Naive thymus-derived CD8-positive, alpha-beta T cell (primary cell): ENCODE data around the gene PLEKHG3. TPM values are rescaled to one million over a fixed set of nuclear protein-coding genes. Genes with fewer than 3 reads are reported as not detected.

Experiments used
- ATAC-seq, 2 donors: fragments of 150-1000 bp; cut with Tn5 transposase in 1 of 2; sonication (Bioruptor Pico), chemical (Tn5 transposase) in 1 of 2; 1 replicate in 1 of 2; 2 replicates in 1 of 2; pipeline ENCODE4 v1.10.0; 2021; ENCODE audit warnings: mild to moderate bottlenecking in 2 of 2, moderate library complexity in 2 of 2
- POLR2A ChIA-PET: fragments of 350-600 bp; sonication (Branson Sonifier 250); formaldehyde crosslinking; loops from one replicate; lab custom pipeline; 2021; ENCODE audit warnings: antibody characterized with exemption; lab: Charles Lee
- DNase-seq, 10 donors: peaks; one replicate each; pipeline versions ENCODE4 v3.0.0 to v3.0.0-alpha.2; 2020 to 2022
- H3K27ac Mint-ChIP-seq, 10 donors: one replicate each; pipeline ENCODE4 v1.8.0; 2020 to 2022; ENCODE audit warnings: mild to moderate bottlenecking in 10 of 10, mixed read lengths in 10 of 10, moderate library complexity in 4 of 10, inconsistent platforms in 1 of 10
- H3K27me3 Mint-ChIP-seq, 5 donors: one replicate each; pipeline ENCODE4 v1.8.0; 2021 to 2022; ENCODE audit warnings: mixed read lengths in 5 of 5
- H3K36me3 Mint-ChIP-seq, 3 donors: one replicate each; pipeline ENCODE4 v1.8.0; 2020 to 2022; ENCODE audit warnings: mixed read lengths in 3 of 3, mild to moderate bottlenecking in 2 of 3, inconsistent platforms in 1 of 3
- H3K4me1 Mint-ChIP-seq, 4 donors: one replicate each; pipeline ENCODE4 v1.8.0; 2021 to 2022; ENCODE audit warnings: mixed read lengths in 4 of 4
- H3K4me3 Mint-ChIP-seq, 10 donors: one replicate each; pipeline ENCODE4 v1.8.0; 2020 to 2022; ENCODE audit warnings: mild to moderate bottlenecking in 10 of 10, mixed read lengths in 10 of 10, moderate library complexity in 6 of 10, inconsistent platforms in 1 of 10
- H3K9me3 Mint-ChIP-seq, 9 donors: one replicate each; pipeline ENCODE4 v1.8.0; 2020 to 2022; ENCODE audit warnings: mixed read lengths in 9 of 9, mild to moderate bottlenecking in 3 of 9, inconsistent platforms in 1 of 9, moderate library complexity in 1 of 9
- polyA plus RNA-seq, 3 donors: library from polyadenylated mRNA; unstranded; fragments of 300-500 nt; fragmentation: Illumina TruSeq; gene quantifications; one replicate each; pipeline ENCODE4 v1.2.3, GENCODE V29; 2021
- total RNA-seq, 8 experiments: library from RNA in 2 of 8; stranded (reverse) in 2 of 8; gene quantifications; one replicate each; pipeline ENCODE4 v1.2.3 and lab custom pipeline; 2021 to 2026

PLEKHG3 gene
- total and polyA plus RNA-seq, 5 experiments from 2014 or later = 0.55 to 12.2 (median 1.4) TPM

DNA sequence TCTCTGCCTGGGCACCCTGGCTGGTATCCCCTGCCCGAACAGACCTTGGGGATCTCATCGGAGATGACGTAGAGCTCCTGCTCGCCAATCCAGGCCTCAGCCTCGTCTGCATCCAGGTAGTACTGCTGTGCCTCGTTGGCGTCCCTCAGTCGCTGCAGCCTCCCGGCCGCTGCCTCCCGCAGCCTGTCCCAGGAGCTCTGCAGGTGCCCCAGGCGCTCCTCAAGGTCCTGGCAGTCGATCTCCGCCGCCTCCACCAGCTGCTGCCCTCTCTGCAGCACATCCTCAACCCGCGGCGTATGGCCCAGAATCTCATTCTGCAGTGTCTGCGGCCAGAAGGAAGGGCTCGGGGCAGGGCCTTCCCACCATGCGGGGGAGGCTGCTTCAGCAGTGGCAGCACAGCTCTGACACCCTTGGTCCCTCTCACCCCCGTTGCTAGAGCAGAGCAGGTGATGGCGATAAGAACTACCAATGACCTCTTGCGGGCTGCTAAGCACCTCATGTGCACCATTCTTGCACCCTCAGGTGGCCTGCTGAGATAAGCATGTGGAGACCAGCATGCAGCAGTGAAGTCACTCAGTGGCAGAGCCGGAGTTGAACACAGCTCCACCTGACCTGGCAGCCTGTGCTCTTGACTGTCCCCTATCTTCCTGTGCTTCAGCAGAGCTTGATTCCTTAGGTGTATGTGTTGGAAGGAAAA, 71.0 kb downstream of the PLEKHG3 start:
- H3K4me1 Mint-ChIP-seq = peaks cover 3 to 8% (median 6%) of the 10 kb centered on the region in 4 donors
- H3K4me3 Mint-ChIP-seq = no peak overlapping the region
- POLR2A ChIA-PET = no interaction called here
- H3K27ac Mint-ChIP-seq = no peak overlapping the region
- DNase-seq = no peak
- ATAC-seq = no peak
- H3K36me3 Mint-ChIP-seq = no peaks in the 10 kb centered on the region
- H3K9me3 Mint-ChIP-seq = no peaks in the 10 kb centered on the region
- peaks cover 0 to 3% (median 0%) of the 10 kb centered on the region in 5 donors for H3K27me3 Mint-ChIP-seq

DNA sequence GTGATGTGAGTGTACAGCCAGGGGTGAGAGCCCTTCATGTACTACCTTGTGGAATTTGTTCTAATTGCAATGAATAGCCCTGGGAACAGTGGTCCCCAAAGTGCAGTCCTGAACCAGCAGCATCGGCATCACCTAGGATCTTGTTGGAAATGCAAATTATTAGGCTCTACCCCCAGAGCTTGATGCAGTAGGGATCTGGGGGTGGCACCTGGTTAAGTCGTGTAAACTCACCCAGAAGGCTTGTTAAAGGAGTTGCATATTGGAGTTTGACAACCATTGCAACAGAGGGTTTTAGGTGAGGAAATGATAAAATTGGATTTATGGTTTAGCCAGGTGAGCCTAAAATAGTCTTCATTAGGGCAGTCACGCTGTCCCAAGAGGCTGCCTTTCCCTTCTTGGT, 73.2 kb downstream of the PLEKHG3 start:
- peaks cover 0 to 3% (median 0%) of the 10 kb centered on the region in 5 donors for H3K27me3 Mint-ChIP-seq
- H3K27ac Mint-ChIP-seq = no peak overlapping the region
- no peak for ATAC-seq

DNA sequence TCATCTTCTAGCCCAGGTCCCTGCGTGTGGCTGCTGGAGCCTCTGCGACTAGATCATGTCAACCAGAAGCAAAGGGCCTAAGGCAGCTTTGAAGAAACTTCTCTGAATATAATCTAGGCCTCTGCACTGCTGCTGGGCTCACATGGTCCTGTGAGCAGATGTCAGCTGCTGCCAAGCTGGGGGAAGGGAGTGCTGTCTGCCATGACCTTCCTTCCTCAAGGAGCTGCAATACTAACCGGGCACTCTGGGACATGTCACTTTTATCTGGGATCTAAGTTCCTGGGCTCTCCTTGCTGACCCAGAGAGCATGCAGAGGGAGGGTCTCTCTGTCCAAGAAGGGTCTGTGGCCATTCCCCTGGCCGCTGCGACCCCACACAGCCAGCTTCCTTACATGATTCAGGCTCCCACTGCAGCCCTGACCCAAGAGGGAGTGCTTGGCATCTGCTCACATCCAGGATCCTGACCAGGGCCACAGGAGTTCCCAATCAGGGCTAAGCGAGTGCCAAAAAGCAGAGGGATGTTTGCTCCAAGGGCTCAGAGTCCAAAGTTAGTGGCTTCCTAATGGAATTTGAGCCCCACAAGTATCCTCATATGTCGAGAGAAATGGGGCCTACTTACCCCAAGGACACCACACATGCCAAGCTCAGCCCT, 74.0 kb downstream of the PLEKHG3 start:
- no peaks in the 10 kb centered on the region for H3K36me3 Mint-ChIP-seq
- H3K4me3 Mint-ChIP-seq = no peak overlapping the region
- no peak overlapping the region for H3K27ac Mint-ChIP-seq
- H3K27me3 Mint-ChIP-seq = peaks cover 0 to 2% (median 0%) of the 10 kb centered on the region in 5 donors
- ATAC-seq (no peak), DNase-seq (no peak)
- POLR2A ChIA-PET = no interaction called here
- H3K9me3 Mint-ChIP-seq = no peaks in the 10 kb centered on the region
- H3K4me1 Mint-ChIP-seq = peaks cover 0 to 3% (median 0%) of the 10 kb centered on the region in 4 donors

More for the DNA sequence above, 73.2 kb downstream of the PLEKHG3 start:
- H3K4me1 Mint-ChIP-seq = peaks cover 0 to 3% (median 0%) of the 10 kb centered on the region in 4 donors
- H3K36me3 Mint-ChIP-seq = no peaks in the 10 kb centered on the region
- POLR2A ChIA-PET = no interaction called here
- DNase-seq = peak in 1 of 10 donors; percentile 8
- no peaks in the 10 kb centered on the region for H3K9me3 Mint-ChIP-seq
- no peak overlapping the region for H3K4me3 Mint-ChIP-seq

DNA sequence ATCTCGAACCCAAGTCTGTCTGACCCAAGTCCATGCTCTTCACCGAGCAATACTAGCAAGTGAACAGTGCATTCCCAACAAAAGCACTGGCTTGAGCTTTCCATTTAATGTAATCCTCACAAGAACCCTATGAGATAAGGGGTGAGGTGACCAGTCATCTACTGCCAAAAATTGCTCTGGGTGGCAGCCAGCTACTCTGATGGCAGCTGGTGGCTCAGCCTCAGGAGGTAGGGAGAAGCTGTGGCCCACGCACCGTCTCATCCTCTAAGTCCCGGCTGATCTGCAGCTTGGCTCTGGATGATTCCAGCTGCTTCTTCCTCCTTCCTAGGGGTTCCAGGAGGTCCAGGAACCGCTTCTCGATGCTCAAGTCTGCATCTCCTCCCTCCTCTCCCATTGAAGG, 75.2 kb downstream of the PLEKHG3 start:
- POLR2A ChIA-PET = no interaction called here

DNA sequence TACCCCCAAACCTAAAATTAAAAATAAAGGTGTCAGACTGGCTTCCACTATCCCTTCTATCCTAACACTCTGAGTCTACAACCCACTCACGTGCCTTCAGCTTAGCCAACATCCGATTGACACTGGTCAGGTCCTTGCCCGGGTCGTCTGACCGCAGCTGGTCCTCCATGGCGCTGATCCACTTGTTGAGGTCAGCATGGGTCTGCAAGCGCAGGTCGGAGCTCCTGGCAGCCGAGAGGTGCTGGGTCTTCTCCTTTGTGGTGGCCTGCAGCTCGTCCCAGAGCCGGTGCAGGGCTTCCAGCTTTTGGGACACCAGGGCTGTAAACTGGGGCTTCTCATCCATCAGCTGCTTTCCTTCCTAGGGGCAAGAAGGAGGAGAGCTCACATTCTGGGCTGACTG, 78.0 kb downstream of the PLEKHG3 start:
- H3K4me3 Mint-ChIP-seq = no peak overlapping the region
- peak overlapping the region in 1 of 10 donors; percentile 6 for H3K27ac Mint-ChIP-seq
- no peaks in the 10 kb centered on the region for H3K27me3 Mint-ChIP-seq
- no peaks in the 10 kb centered on the region for H3K4me1 Mint-ChIP-seq
- POLR2A ChIA-PET = no interaction called here
- no peaks in the 10 kb centered on the region for H3K9me3 Mint-ChIP-seq
- H3K36me3 Mint-ChIP-seq = no peaks in the 10 kb centered on the region
- DNase-seq (peak in 1 of 10 donors; percentile 46), ATAC-seq (no peak)

More for the DNA sequence above, 75.2 kb downstream of the PLEKHG3 start:
- Mint-ChIP-seq H3K36me3 (no peaks in the 10 kb centered on the region), H3K27ac (no peak overlapping the region), H3K9me3 (no peaks in the 10 kb centered on the region), H3K27me3 (no peaks in the 10 kb centered on the region), H3K4me1 (peaks cover 0 to 3% (median 0%) of the 10 kb centered on the region in 4 donors), H3K4me3 (no peak overlapping the region)
- ATAC-seq (no peak), DNase-seq (peak in 1 of 10 donors; percentile 30)

DNA sequence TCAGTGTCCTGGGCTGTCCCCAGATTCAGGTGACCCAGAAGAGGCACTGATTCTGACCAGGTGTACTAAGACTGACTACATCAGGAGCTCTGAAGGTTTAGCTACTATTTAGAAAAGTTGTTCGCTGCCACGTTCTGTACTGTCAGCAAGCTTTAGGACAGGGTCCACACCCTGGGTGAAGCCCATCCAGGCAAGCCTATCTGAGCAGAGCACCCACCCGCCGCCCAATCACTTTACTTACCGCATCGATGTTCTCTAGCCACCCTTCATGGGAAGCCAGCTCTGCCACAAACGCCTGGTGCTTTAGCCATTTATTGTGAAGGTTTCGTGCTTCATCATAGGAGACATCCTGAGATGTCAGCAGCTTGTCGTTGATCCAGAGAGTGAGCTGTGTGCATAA, 79.8 kb downstream of the PLEKHG3 start:
- no peaks in the 10 kb centered on the region for H3K36me3 Mint-ChIP-seq
- POLR2A ChIA-PET = no interaction called here
- ATAC-seq = no peak
- H3K4me3 Mint-ChIP-seq = no peak overlapping the region
- no peak for DNase-seq
- no peaks in the 10 kb centered on the region for H3K27me3 Mint-ChIP-seq
- H3K27ac Mint-ChIP-seq = no peak overlapping the region
- H3K4me1 Mint-ChIP-seq = no peaks in the 10 kb centered on the region
- H3K9me3 Mint-ChIP-seq = no peaks in the 10 kb centered on the region

DNA sequence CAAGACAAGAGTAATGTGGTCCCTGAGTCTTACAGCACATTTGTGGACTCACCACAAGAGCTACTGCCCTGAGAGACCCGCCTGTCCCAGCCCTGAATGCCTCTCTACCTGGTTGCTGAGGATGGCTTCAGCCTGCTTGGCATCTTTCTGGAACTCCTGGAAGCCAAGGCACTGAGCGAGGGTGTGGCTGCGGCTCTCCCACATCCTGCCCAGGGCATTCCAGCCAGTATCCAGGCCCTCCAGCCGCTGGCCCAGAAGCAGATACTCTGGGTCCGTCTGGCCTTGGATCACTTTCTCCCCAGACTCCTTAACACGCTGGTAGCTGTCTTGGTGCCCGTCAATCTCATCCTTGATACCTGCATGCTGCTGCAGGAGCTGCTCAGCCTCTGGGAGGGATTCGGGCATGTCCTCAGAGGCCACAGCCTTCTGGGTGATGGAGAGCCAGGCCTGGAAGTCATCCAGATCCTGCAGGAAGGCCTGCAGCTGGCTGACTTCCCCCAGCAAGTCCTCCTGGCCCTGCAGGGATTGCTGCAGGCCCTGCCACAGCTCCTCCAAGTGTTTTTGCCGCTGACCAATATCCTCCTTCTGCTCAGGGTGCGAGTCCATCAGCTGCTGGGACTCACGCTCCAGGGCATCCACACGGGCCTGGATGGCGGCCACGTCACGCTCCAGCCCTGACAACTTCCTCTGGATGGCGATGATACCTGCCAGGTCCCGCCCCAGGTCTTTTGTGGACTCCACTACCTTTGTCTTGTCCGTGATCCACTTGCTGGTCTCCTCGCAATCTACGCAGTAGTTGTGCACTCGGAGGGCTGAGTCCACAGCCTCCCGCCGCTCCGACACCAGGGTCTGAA, 82.3 kb downstream of the PLEKHG3 start:
- H3K9me3 Mint-ChIP-seq = no peaks in the 10 kb centered on the region
- POLR2A ChIA-PET = no interaction called here
- H3K27ac Mint-ChIP-seq = no peak overlapping the region
- H3K27me3 Mint-ChIP-seq = no peaks in the 10 kb centered on the region
- H3K4me1 Mint-ChIP-seq = no peaks in the 10 kb centered on the region
- H3K4me3 Mint-ChIP-seq = no peak overlapping the region
- DNase-seq (peak in 1 of 10 donors; percentile 57), ATAC-seq (no peak)
- H3K36me3 Mint-ChIP-seq = no peaks in the 10 kb centered on the region

DNA sequence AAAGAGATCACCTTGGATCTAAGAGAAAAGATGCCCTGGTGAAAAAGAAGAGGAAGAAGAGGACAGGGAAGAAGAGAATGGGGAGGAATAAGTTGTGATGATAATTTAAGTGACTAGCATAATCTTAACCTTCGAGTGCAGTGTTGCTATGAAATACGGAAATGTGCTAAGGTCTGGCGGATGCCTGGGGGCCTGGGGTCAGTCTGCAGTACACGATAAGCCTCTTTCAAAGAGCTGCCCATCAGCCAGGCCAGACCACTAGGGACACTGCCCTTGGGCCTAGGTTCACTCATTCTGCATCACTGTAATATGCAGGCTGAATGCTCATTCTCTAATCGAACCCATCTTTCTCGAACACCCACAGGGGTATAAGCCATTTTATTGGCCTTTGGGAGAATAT, 83.4 kb downstream of the PLEKHG3 start:
- H3K4me3 Mint-ChIP-seq = no peak overlapping the region
- no peak overlapping the region for H3K27ac Mint-ChIP-seq
- DNase-seq = no peak
- no peak for ATAC-seq
- no peaks in the 10 kb centered on the region for H3K27me3 Mint-ChIP-seq
- H3K36me3 Mint-ChIP-seq = no peaks in the 10 kb centered on the region
- no peaks in the 10 kb centered on the region for H3K9me3 Mint-ChIP-seq
- POLR2A ChIA-PET = no interaction called here
- H3K4me1 Mint-ChIP-seq = no peaks in the 10 kb centered on the region

DNA sequence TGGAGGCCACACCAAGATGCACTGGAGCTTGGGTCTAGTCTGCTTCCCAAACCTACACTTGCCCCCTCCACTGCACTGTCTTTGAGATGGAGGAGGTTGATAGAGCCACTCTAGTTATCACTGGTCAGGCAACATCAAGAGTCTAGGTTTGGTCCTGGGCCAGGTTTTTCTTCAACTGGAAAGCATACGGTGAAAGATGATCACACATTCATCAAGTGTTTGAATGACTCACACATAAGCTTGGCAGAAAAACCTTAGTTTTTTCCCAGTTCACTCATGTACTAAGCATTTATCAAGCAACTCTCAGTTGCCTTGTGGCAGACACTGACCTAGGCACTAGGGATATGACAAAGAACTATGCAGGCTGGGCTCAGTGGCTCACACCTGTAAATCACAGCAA, 84.5 kb downstream of the PLEKHG3 start:
- Mint-ChIP-seq H3K36me3 (no peaks in the 10 kb centered on the region), H3K9me3 (no peaks in the 10 kb centered on the region), H3K27me3 (no peaks in the 10 kb centered on the region), H3K4me1 (no peaks in the 10 kb centered on the region), H3K4me3 (no peak overlapping the region), H3K27ac (no peak overlapping the region)
- no peak for ATAC-seq
- DNase-seq = peak in 1 of 10 donors; percentile 54
- POLR2A ChIA-PET = no interaction called here

DNA sequence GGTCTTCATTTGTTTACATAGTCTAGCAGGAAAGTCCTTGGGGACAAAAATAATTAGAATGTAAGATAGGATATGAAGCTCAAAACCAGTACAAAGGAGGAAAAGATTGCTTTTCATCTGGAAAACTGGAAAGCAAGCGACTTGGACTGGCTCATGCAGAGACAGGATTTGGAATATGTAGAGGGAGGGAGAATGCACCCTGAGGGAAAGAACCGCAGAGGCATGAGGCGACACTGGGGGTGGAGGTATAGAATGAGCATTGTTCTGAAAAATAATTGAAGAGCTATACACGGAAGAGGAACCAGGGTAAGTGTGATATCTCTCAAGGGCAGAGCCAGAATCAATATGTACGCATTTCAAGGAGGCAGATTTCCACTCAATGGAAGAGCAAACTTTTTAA, 85.5 kb downstream of the PLEKHG3 start:
- no peak overlapping the region for H3K4me3 Mint-ChIP-seq
- peak in 1 of 10 donors; percentile 18 for DNase-seq
- ATAC-seq = no peak
- H3K36me3 Mint-ChIP-seq = no peaks in the 10 kb centered on the region
- H3K27me3 Mint-ChIP-seq = no peaks in the 10 kb centered on the region
- H3K4me1 Mint-ChIP-seq = no peaks in the 10 kb centered on the region
- H3K9me3 Mint-ChIP-seq = no peaks in the 10 kb centered on the region
- POLR2A ChIA-PET = no interaction called here
- H3K27ac Mint-ChIP-seq = no peak overlapping the region

DNA sequence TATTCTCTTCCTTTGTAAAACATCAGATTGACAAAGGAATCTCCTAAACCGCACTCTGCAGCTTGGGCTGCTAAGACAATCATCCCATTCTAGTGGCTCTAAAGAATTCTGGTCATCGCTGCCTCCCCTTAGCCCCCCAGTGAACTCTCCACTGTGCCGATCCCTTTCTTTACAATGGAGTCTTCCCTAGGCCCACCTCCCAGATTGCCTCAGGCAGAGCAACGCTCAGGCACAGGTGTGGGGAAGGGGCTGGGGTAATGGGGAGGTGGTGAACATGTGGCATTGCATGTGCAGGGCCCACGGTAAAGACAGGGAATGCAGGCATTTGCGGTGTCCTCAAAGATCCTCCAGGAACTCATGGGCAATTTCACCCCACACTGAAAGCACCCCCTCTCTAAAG, 86.3 kb downstream of the PLEKHG3 start:
- H3K4me1 Mint-ChIP-seq = no peaks in the 10 kb centered on the region
- DNase-seq (peak in 1 of 10 donors; percentile 46), ATAC-seq (no peak)
- no peaks in the 10 kb centered on the region for H3K36me3 Mint-ChIP-seq
- POLR2A ChIA-PET = no interaction called here
- no peaks in the 10 kb centered on the region for H3K9me3 Mint-ChIP-seq
- H3K27me3 Mint-ChIP-seq = no peaks in the 10 kb centered on the region
- H3K4me3 Mint-ChIP-seq = no peak overlapping the region
- no peak overlapping the region for H3K27ac Mint-ChIP-seq

DNA sequence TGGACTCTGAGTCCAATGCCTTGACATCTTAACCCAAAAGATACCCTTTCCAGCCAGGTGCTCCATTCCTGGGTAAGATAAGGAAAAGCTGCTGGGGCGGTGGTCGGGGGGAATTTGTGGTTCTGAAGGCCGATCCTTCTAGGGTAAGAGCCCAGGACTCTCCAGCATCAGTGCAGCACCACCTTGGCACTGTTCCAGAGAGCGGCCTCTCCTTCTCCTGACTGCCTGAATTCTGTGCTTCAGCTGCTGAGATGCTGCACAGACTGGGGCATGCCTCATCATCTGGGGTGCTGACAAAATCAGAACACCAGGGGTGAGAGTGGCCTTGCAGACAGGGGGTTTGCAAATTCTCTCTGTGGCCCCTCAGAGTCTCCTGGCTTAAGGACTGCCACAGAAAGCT, 88.0 kb downstream of the PLEKHG3 start:
- Mint-ChIP-seq H3K9me3 (no peaks in the 10 kb centered on the region), H3K27me3 (no peaks in the 10 kb centered on the region), H3K4me3 (no peak overlapping the region), H3K4me1 (no peaks in the 10 kb centered on the region), H3K27ac (no peak overlapping the region), H3K36me3 (no peaks in the 10 kb centered on the region)
- POLR2A ChIA-PET = no interaction called here
- peak in 1 of 10 donors; percentile 41 for DNase-seq
- ATAC-seq = no peak
